ENCODE results near the gene EEF1AKMT2.

GRCh38 chr10:124747745-124748144 lies 43.9 kb downstream of the EEF1AKMT2 start:
- TF ChIP-seq CTCF (conservative IDR thresholded peaks at IDR 0.05) (no peak), EZH2 (IDR thresholded peaks at IDR 0.05; ENCODE audit: low read depth) (no peak)

All from PC-9 (cell line).